ENCODE results near the gene NUP43. TPM values are rescaled to one million over a fixed set of nuclear protein-coding genes. Genes with fewer than 3 reads are reported as not detected.

The NUP43 gene
- 10 to 100 TPM; 28.3 to 32.2 TPM for total RNA-seq
- polyA plus RNA-seq (ENCODE audit: insufficient read depth, low read depth, low replicate concordance): 14.8 TPM
- long read RNA-seq, donor 1, transcript NUP43-201 (8 exons, 3,874 nt): major isoform, 6 of 6 reads
- long read RNA-seq, donor 1, partial matches to known transcripts: 0 of 6 reads
- long read RNA-seq, donor 1, other reads (novel, unspliced or antisense): 0 of 6 reads
- long read RNA-seq, donor 2, partial matches to known transcripts: 0 of 1 reads
- long read RNA-seq, donor 2, other reads (novel, unspliced or antisense): 0 of 1 reads

GRCh38 chr6:149746147-149746946, at the start of gene NUP43:
TSS of gene NUP43 (minus strand) at chr6:149746529. CDS start at chr6:149746495, 34 bp downstream.
- intact Hi-C loops (cut with DNase I; ENCODE audit: low total_unique reads): no loop called here
- Histone ChIP-seq H3K27ac (peak within 1 kb of the TSS; percentile 69 to 86), H3K9me3 (no peaks in the 10 kb centered on the region), H3K36me3 (ENCODE audit: low read depth, missing control alignments) (no peaks in the 10 kb centered on the region), H3K4me3 (peak within 1 kb of the TSS; percentile 67 to 89), H3K27me3 (no peaks in the 10 kb centered on the region), H3K4me1 (peaks cover 19% of the 10 kb centered on the region)
- DNase-seq: peak; percentile 96
- peak; percentile 3 for TF ChIP-seq POLR2A (IDR thresholded peaks at IDR 0.05)
- TF ChIP-seq, protein P1, sequence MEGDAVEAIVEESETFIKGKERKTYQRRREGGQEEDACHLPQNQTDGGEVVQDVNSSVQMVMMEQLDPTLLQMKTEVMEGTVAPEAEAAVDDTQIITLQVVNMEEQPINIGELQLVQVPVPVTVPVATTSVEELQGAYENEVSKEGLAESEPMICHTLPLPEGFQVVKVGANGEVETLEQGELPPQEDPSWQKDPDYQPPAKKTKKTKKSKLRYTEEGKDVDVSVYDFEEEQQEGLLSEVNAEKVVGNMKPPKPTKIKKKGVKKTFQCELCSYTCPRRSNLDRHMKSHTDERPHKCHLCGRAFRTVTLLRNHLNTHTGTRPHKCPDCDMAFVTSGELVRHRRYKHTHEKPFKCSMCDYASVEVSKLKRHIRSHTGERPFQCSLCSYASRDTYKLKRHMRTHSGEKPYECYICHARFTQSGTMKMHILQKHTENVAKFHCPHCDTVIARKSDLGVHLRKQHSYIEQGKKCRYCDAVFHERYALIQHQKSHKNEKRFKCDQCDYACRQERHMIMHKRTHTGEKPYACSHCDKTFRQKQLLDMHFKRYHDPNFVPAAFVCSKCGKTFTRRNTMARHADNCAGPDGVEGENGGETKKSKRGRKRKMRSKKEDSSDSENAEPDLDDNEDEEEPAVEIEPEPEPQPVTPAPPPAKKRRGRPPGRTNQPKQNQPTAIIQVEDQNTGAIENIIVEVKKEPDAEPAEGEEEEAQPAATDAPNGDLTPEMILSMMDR (IDR thresholded peaks at IDR 0.05): peak; percentile 68 to 87 (median 82)
- 4% methylated on average over 30 to 41 of the region's 41 CpGs for WGBS, 2 donors

GRCh38 chr6:149783551-149783950, 37.2 kb upstream of the NUP43 start:
- Histone ChIP-seq H3K4me1 (peaks cover 16% of the 10 kb centered on the region), H3K36me3 (ENCODE audit: low read depth, missing control alignments) (peaks cover 7% of the 10 kb centered on the region), H3K27me3 (no peaks in the 10 kb centered on the region), H3K4me3 (no peak overlapping the region), H3K27ac (no peak overlapping the region), H3K9me3 (no peaks in the 10 kb centered on the region)
- no peak for TF ChIP-seq POLR2A (IDR thresholded peaks at IDR 0.05)
- TF ChIP-seq, protein P1 (IDR thresholded peaks at IDR 0.05): no peak
- intact Hi-C loops (cut with DNase I; ENCODE audit: low total_unique reads): no loop called here
- DNase-seq: no peak
- WGBS, 2 donors: 86% methylated on average over 3 of the region's 3 CpGs

DNA sequence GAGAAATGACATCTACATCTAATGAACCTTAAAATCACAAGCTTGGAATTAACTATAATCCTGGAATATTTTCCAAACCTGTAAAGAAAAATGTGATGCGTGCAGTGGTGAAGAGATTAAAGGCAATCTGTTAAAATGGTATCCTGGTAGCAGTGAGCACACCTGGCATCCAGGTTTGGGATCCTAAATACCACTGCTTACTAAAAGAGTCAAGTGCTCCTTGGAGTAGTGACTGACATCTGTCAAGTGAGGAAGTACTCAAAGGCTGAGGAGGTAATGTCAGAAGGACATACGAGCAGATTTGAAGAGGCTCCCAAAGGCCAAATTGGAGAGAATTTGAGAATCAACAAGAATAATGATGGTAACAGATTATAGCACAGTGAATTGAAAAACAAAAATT, 36.0 kb upstream of the NUP43 start:
- 87 to 90% methylated on average over 2 of the region's 2 CpGs for whole genome bisulfite sequencing, 2 donors
- DNase-seq: no peak
- intact Hi-C loops (cut with DNase I; ENCODE audit: low total_unique reads): no loop called here

DNA sequence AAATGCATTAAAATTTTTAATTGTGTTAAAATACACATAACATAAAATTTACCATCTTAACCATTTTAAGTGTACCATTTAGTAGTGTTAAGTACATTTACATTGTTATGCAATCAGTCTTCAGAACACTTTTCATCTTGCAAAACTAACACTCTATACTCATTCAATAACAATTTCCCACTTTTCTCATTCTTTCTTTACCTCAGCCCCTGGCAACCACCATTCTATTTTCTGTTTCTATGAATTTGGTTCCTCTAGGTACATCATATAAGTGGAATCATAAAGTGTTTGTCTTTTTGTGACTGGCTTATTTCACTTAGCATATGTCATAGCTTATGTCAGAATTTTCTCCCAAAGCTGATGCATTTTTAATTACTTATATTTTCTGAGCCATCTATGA, 35.4 kb upstream of the NUP43 start:
- H3K27ac ChIP-seq: no peak overlapping the region
- H3K36me3 ChIP-seq (ENCODE audit: low read depth, missing control alignments): peaks cover 7% of the 10 kb centered on the region
- DNase-seq: no peak
- intact Hi-C loops (cut with DNase I; ENCODE audit: low total_unique reads): no loop called here
- H3K4me3 ChIP-seq: no peak overlapping the region
- H3K4me1 ChIP-seq: peaks cover 21% of the 10 kb centered on the region
- H3K27me3 ChIP-seq: no peaks in the 10 kb centered on the region
- TF ChIP-seq POLR2A (IDR thresholded peaks at IDR 0.05): no peak
- TF ChIP-seq, protein P1 (IDR thresholded peaks at IDR 0.05): no peak
- no peaks in the 10 kb centered on the region for H3K9me3 ChIP-seq

More for the DNA sequence above, 36.0 kb upstream of the NUP43 start:
- Histone ChIP-seq H3K27ac (no peak overlapping the region), H3K9me3 (no peaks in the 10 kb centered on the region), H3K4me1 (peaks cover 21% of the 10 kb centered on the region), H3K27me3 (no peaks in the 10 kb centered on the region), H3K36me3 (ENCODE audit: low read depth, missing control alignments) (peaks cover 7% of the 10 kb centered on the region), H3K4me3 (no peak overlapping the region)
- TF ChIP-seq, protein P1 (IDR thresholded peaks at IDR 0.05): no peak
- TF ChIP-seq POLR2A (IDR thresholded peaks at IDR 0.05): no peak
